A549 (cell line): ENCODE results near the gene ARPP21. TPM values are rescaled to one million over a fixed set of nuclear protein-coding genes. Genes with fewer than 3 reads are reported as not detected.

Experiments
- ATAC-seq, 2 experiments: fragments of 200-7000 bp in 1 of 2; fragments of >200 bp in 1 of 2; cut with Nextera tagmentation in 1 of 2; cut with Tn5 transposase in 1 of 2; 3 replicates each; pipeline versions ENCODE4 v1.8.0 to v1.9.1; 2018 to 2020; ENCODE audit warnings: mild to moderate bottlenecking in 1 of 2, moderate library complexity in 1 of 2
- CTCF ChIA-PET: fragments of 300-600 bp; sonication (Branson Sonifier 250); formaldehyde crosslinking; extraction: SDS; loops from one replicate; lab custom pipeline; 2021; ENCODE audit warnings: antibody characterized with exemption, inconsistent platforms; lab: Yijun Ruan, JAX
- POLR2A ChIA-PET: fragments of 350-600 bp; formaldehyde crosslinking; extraction: SDS; loops from one replicate; lab custom pipeline; 2021; ENCODE audit warnings: antibody characterized with exemption, inconsistent platforms; lab: Yijun Ruan, JAX
- DNase-seq, 2 experiments: peaks; one replicate each; pipeline versions ENCODE4 v3.0.0 to v3.0.0-alpha.2; 2011 to 2016; ENCODE audit warnings: low read depth in 1 of 2, low spot score in 1 of 2
- FAIRE-seq: peaks from 2 replicates; lab custom pipeline; 2011; peaks lifted over from hg19 to GRCh38; lab: Jason Lieb, UNC
- H3K27ac ChIP-seq, 2 experiments: fragments of >200 bp; sonication (Bioruptor Twin); formaldehyde crosslinking; 3 replicates each; pipeline ENCODE4 v1.5.1; 2016 to 2017
- H3K4me1 ChIP-seq: fragments of >200 bp; sonication (Bioruptor Twin); formaldehyde crosslinking; 3 replicates; pipeline ENCODE4 v1.6.1; 2016
- H3K4me2 ChIP-seq: fragments of >200 bp; sonication (Bioruptor Twin); formaldehyde crosslinking; 3 replicates; pipeline ENCODE4 v1.6.1; 2016
- H3K4me3 ChIP-seq: fragments of >200 bp; sonication (Bioruptor Twin); formaldehyde crosslinking; 3 replicates; pipeline ENCODE4 v1.5.1; 2016
- H3K9me3 ChIP-seq: fragments of >200 bp; sonication (Bioruptor Twin); formaldehyde crosslinking; 3 replicates; pipeline ENCODE4 v1.6.1; 2016
- CEBPB ChIP-seq, 2 experiments: fragments of >200 bp in 1 of 2; sonication (Bioruptor Twin) in 1 of 2; formaldehyde crosslinking in 1 of 2; IDR thresholded peaks; 2 replicates each; pipeline ENCODE4 v1.6.1; 2012 to 2016
- EHF ChIP-seq: fragments of 250-450 bp; sonication (Bioruptor Pico); IDR thresholded peaks from 2 replicates; pipeline ENCODE4 v1.5.0; 2020; ENCODE audit warnings: mild to moderate bottlenecking
- EP300 ChIP-seq, 2 experiments: fragments of >200 bp; sonication (Bioruptor Twin); formaldehyde crosslinking; IDR thresholded peaks; 2 replicates in 1 of 2; 3 replicates in 1 of 2; pipeline ENCODE4 v1.6.1; 2016 to 2017
- ESRRA ChIP-seq: fragments of 150-350 bp; IDR thresholded peaks from 2 replicates; pipeline ENCODE4 v1.6.1; 2014; ENCODE audit warnings: mild to moderate bottlenecking, low read length, borderline replicate concordance
- FOSL2 ChIP-seq, 2 experiments: fragments of 450-650 bp in 1 of 2; fragments of >200 bp in 1 of 2; sonication (Bioruptor Twin) in 1 of 2; formaldehyde crosslinking; IDR thresholded peaks; 2 replicates each; pipeline versions ENCODE4 v1.5.0 to v1.6.1; 2016 to 2020; ENCODE audit warnings: mild to moderate bottlenecking in 1 of 2, moderate library complexity in 1 of 2
- FOXS1 ChIP-seq: fragments of 250-450 bp; sonication (Bioruptor Pico); IDR thresholded peaks from 2 replicates; pipeline ENCODE4 v1.5.0; 2020; ENCODE audit warnings: mild to moderate bottlenecking, moderate library complexity
- GATA3 ChIP-seq: IDR thresholded peaks from 2 replicates; pipeline ENCODE4 v1.6.1; 2012; ENCODE audit warnings: borderline replicate concordance
- HEYL ChIP-seq: fragments of 250-450 bp; sonication (Bioruptor Pico); IDR thresholded peaks from 2 replicates; pipeline ENCODE4 v1.8.0; 2021; ENCODE audit warnings: mild to moderate bottlenecking, moderate library complexity
- HOXB13 ChIP-seq: fragments of 250-450 bp; sonication (Bioruptor Pico); IDR thresholded peaks from 2 replicates; pipeline ENCODE4 v1.5.0; 2020; ENCODE audit warnings: low read depth, mild to moderate bottlenecking, moderate library complexity
- KDM5A ChIP-seq: fragments of 200-600 bp; sonication (generic); IDR thresholded peaks from 2 replicates; pipeline ENCODE4 v1.6.1; 2016; ENCODE audit warnings: antibody characterized with exemption, mild to moderate bottlenecking
- NFE2L2 ChIP-seq: fragments of 150-350 bp; conservative IDR thresholded peaks from 2 replicates; pipeline ENCODE4 v1.6.1; 2014; ENCODE audit warnings: low read length
- RARB ChIP-seq: fragments of 250-450 bp; sonication (Bioruptor Pico); IDR thresholded peaks from 2 replicates; pipeline ENCODE4 v1.8.0; 2021; ENCODE audit warnings: mild to moderate bottlenecking, moderate library complexity
- RCOR1 ChIP-seq: fragments of 150-350 bp; IDR thresholded peaks from 2 replicates; pipeline ENCODE4 v1.6.1; 2014; ENCODE audit warnings: antibody characterized with exemption, low read length, low read depth
- RFX5 ChIP-seq: fragments of 450-650 bp; IDR thresholded peaks from 2 replicates; pipeline ENCODE4 v1.7.1; 2014; ENCODE audit warnings: antibody characterized with exemption, mild to moderate bottlenecking, moderate library complexity
- RNF2 ChIP-seq: fragments of 200-600 bp; sonication (generic); IDR thresholded peaks from 2 replicates; pipeline ENCODE4 v1.6.1; 2016; ENCODE audit warnings: low read depth, mild to moderate bottlenecking, antibody characterized with exemption, moderate library complexity, borderline replicate concordance
- ZFP36 ChIP-seq: fragments of 450-650 bp; IDR thresholded peaks from 2 replicates; pipeline ENCODE4 v1.6.1; 2014; ENCODE audit warnings: borderline replicate concordance; ENCODE audit not compliant: partially characterized antibody
- ZNF302 ChIP-seq: fragments of 250-450 bp; sonication (Bioruptor Pico); IDR thresholded peaks from 2 replicates; pipeline ENCODE4 v1.9.0; 2021; ENCODE audit warnings: inconsistent platforms, mild to moderate bottlenecking, moderate library complexity
- ZSCAN20 ChIP-seq: fragments of 250-450 bp; sonication (Bioruptor Pico); IDR thresholded peaks from 2 replicates; pipeline ENCODE4 v1.8.0; 2022; ENCODE audit warnings: mild to moderate bottlenecking, moderate library complexity
- WGBS: methylation state at CpG from one replicate; pipeline ENCODE4 v1.1.6; 2017; ENCODE audit errors: missing lambda C conversion rate; 5-methylcytosine and 5-hydroxymethylcytosine counted together
- polyA plus RNA-seq, 4 experiments: library from polyadenylated mRNA; depleted of rRNA in 3 of 4; stranded (reverse); fragments of >200 nt; fragmentation: RNase III in 1 of 4; extraction: RNeasy Plus Mini Kit Qiagen cat#74134 plus additional on column Dnase treatment in 1 of 4; gene quantifications; 2 replicates in 3 of 4; 3 replicates in 1 of 4; pipeline ENCODE4 v1.2.3, GENCODE V29; 2011 to 2017
- TF ChIP-seq, protein P1 (sequence below): fragments of 150-350 bp; IDR thresholded peaks from 2 replicates; pipeline ENCODE4 v1.6.1; 2014; ENCODE audit warnings: low read depth, mild to moderate bottlenecking, low read length
- TF ChIP-seq, protein P2 (sequence below): fragments of 250-450 bp; sonication (Bioruptor Pico); IDR thresholded peaks from 2 replicates; pipeline ENCODE4 v1.5.0; 2020; ENCODE audit warnings: low read depth, mild to moderate bottlenecking, moderate library complexity
- TF ChIP-seq, protein P3 (sequence below): fragments of >200 bp; sonication (Bioruptor Twin); formaldehyde crosslinking; IDR thresholded peaks from 3 replicates; pipeline ENCODE4 v1.5.1; 2016
- TF ChIP-seq, protein P4 (sequence below): IDR thresholded peaks from 2 replicates; pipeline ENCODE4 v1.6.1; 2012
- TF ChIP-seq, protein P5 (sequence below): fragments of 450-650 bp; IDR thresholded peaks from 2 replicates; pipeline ENCODE4 v1.6.1; 2014; ENCODE audit warnings: antibody characterized with exemption

Gene ARPP21
- polyA plus RNA-seq, 2 of the 4 experiments (the other 2 are of a cell fraction): 0.03 TPM; not detected in 1

DNA sequence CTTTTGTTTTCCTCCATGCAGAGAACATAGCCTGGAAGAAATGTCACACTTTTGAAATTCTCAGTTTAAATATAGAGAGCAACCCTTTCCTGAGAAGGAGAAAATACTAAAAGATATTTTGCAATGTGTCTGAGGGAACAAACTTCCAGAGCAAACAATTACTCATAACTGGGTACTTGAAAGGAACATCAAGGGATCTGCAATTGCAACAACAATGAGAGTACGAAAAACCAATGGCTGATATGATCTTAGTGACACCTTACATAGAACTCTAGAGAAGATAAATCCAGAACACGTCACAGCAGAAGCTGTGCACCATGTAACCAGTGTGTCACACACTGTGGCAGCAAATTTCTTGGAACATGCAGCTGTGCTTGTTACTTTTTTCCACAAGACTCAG lies 14.6 kb upstream of the ARPP21 start (continued):
- TF ChIP-seq, protein P1, sequence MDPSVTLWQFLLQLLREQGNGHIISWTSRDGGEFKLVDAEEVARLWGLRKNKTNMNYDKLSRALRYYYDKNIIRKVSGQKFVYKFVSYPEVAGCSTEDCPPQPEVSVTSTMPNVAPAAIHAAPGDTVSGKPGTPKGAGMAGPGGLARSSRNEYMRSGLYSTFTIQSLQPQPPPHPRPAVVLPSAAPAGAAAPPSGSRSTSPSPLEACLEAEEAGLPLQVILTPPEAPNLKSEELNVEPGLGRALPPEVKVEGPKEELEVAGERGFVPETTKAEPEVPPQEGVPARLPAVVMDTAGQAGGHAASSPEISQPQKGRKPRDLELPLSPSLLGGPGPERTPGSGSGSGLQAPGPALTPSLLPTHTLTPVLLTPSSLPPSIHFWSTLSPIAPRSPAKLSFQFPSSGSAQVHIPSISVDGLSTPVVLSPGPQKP: no peak
- TF ChIP-seq HEYL (no peak), ZFP36 (no peak), CEBPB (IDR thresholded peaks at IDR 0.05) (peak; percentile 72 to 87), EP300 (IDR thresholded peaks at IDR 0.05) (peak; percentile 22 to 49; a peak in 1 of 5 replicates), ZNF302 (CRISPR knock-in tag) (no peak), RFX5 (no peak), HOXB13 (CRISPR knock-in tag) (no peak), NFE2L2 (no peak), GATA3 (0 out of 2 replicates have a peak, but pooled peaks have one; percentile 23)
- TF ChIP-seq, protein P2, sequence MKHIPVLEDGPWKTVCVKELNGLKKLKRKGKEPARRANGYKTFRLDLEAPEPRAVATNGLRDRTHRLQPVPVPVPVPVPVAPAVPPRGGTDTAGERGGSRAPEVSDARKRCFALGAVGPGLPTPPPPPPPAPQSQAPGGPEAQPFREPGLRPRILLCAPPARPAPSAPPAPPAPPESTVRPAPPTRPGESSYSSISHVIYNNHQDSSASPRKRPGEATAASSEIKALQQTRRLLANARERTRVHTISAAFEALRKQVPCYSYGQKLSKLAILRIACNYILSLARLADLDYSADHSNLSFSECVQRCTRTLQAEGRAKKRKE (CRISPR knock-in tag): no peak
- TF ChIP-seq, protein P3, sequence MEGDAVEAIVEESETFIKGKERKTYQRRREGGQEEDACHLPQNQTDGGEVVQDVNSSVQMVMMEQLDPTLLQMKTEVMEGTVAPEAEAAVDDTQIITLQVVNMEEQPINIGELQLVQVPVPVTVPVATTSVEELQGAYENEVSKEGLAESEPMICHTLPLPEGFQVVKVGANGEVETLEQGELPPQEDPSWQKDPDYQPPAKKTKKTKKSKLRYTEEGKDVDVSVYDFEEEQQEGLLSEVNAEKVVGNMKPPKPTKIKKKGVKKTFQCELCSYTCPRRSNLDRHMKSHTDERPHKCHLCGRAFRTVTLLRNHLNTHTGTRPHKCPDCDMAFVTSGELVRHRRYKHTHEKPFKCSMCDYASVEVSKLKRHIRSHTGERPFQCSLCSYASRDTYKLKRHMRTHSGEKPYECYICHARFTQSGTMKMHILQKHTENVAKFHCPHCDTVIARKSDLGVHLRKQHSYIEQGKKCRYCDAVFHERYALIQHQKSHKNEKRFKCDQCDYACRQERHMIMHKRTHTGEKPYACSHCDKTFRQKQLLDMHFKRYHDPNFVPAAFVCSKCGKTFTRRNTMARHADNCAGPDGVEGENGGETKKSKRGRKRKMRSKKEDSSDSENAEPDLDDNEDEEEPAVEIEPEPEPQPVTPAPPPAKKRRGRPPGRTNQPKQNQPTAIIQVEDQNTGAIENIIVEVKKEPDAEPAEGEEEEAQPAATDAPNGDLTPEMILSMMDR: no peak

DNA sequence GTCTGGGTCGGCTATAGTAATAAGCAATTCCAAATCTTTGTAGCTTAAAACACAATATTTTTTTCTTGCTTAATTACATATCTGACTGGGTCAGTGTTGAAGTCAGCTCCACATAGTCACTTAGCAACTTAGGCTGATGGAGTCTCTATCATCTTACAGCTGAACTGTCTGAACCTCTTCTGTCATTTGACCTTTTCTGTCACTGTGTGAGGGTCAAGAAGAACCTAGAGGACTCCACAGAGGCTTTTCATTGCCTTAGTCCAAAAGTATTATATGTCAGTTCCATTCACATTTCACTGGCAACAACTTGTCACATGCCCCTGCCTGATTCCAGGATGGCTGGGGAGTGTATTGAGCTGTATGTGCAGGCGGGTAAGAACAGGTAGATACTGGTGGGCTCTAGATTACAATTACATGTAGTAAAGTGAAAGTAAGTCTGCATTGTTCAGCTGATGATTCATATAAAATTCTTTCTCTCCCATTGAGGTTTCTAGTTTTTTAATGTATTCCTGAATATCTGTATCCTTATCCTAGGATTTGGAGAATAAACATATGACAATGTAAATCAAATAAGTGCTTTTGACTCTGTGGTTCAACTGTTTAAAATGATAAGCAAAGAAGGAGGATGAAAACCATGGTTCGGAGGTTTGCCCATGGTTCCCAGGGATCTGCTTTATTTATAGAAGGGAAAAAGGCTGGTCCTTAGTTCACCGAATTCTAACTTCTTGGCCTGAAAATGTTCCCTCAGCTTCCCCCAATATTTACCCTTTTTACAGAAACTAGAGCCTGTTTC lies 5.8 kb upstream of the ARPP21 start:
- H3K4me3 ChIP-seq: no peak overlapping the region
- POLR2A ChIA-PET: no interaction called here
- H3K4me1 ChIP-seq: 0 out of 3 replicates have a peak, but pooled peaks cover 4% of the 10 kb centered on the region
- ATAC-seq (no peak), DNase-seq (no peak), FAIRE-seq (no peak)
- CTCF ChIA-PET: interaction anchor here (1.2 kb wide), 1 partner anchor 13 kb away, joined by 3 read pairs; no protein-coding TSS in a partner anchor
- H3K4me2 ChIP-seq: 0 out of 3 replicates have a peak overlapping the region, but pooled peaks have one; percentile 10
- no peaks in the 10 kb centered on the region for H3K9me3 ChIP-seq
- 56% methylated on average over 4 of the region's 4 CpGs for WGBS
- no peak overlapping the region for H3K27ac ChIP-seq
- TF ChIP-seq RARB (no peak), FOSL2 (IDR thresholded peaks at IDR 0.05) (no peak), FOSL2 (CRISPR knock-in tag; IDR thresholded peaks at IDR 0.05) (no peak), EP300 (IDR thresholded peaks at IDR 0.05) (no peak), FOXS1 (CRISPR knock-in tag) (no peak), RCOR1 (no peak), GATA3 (no peak), ESRRA (no peak), RNF2 (no peak), EHF (CRISPR knock-in tag) (no peak), ZSCAN20 (CRISPR knock-in tag) (no peak), KDM5A (no peak), ZFP36 (no peak)
- TF ChIP-seq, protein P4, sequence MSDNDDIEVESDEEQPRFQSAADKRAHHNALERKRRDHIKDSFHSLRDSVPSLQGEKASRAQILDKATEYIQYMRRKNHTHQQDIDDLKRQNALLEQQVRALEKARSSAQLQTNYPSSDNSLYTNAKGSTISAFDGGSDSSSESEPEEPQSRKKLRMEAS: no peak
- TF ChIP-seq, protein P5, sequence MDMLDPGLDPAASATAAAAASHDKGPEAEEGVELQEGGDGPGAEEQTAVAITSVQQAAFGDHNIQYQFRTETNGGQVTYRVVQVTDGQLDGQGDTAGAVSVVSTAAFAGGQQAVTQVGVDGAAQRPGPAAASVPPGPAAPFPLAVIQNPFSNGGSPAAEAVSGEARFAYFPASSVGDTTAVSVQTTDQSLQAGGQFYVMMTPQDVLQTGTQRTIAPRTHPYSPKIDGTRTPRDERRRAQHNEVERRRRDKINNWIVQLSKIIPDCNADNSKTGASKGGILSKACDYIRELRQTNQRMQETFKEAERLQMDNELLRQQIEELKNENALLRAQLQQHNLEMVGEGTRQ: no peak
- TF ChIP-seq, all 56 proteins: peak for 0
